Measurements from ENCODE around the gene SORCS3. TPM values are rescaled to one million over a fixed set of nuclear protein-coding genes. Genes with fewer than 3 reads are reported as not detected.

SORCS3 gene
- total and polyA plus RNA-seq, 11 donors = 0.03 to 0.19 (median 0.05) TPM; not detected in 8

DNA sequence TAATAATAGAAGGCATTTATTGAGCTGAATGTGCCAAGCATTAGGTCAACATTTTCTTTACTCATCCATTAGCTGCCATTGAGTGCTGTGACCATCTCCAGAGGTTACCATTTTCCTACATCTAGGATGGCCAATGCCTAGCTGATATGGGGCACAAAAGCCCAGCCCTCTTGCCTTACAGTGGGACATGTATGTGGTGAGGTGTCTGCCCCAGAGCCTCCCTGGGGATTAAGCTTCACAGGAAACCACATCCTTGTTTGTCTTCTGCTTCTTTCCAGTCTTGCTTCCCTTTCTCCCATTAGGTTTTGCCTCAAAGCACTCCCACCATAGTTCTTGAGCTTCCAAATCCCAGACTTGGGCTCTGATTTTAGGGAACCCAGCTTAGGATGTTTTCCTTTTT lies 258.7 kb downstream of the SORCS3 start:
- Histone ChIP-seq H3K4me3 (no peak overlapping the region), H3K9me3 (no peaks in the 10 kb centered on the region), H3K36me3 (no peaks in the 10 kb centered on the region), H3K27me3 (peaks cover 0 to 9% (median 0%) of the 10 kb centered on the region in 9 donors), H3K4me1 (no peaks in the 10 kb centered on the region), H3K27ac (no peak overlapping the region)
- ATAC-seq = no peak
- intact Hi-C loops (cut with DNase I) = loop anchor here in 1 of 10 donors (10.0 kb wide), 1 partner anchor 115 kb away; no protein-coding TSS in a partner anchor
- no peak for DNase-seq
- no peak for TF ChIP-seq POLR2A (IDR thresholded peaks at IDR 0.05)
- TF ChIP-seq CTCF (IDR thresholded peaks at IDR 0.05) = no peak

- 66 to 76% (median 73%) methylated on average over 3 of the region's 3 CpGs for WGBS, 4 donors
- no peak for TF ChIP-seq CTCF (IDR thresholded peaks at IDR 0.05)
- no peak for TF ChIP-seq POLR2A (IDR thresholded peaks at IDR 0.05)
- intact Hi-C loops (cut with DNase I) = loop anchor here in 1 of 10 donors (10.0 kb wide), 1 partner anchor 119 kb away; no protein-coding TSS in a partner anchor
- Histone ChIP-seq H3K4me3 (no peak overlapping the region), H3K36me3 (no peaks in the 10 kb centered on the region), H3K9me3 (no peaks in the 10 kb centered on the region), H3K4me1 (no peaks in the 10 kb centered on the region), H3K27ac (no peak overlapping the region), H3K27me3 (peaks cover 0 to 12% (median 0%) of the 10 kb centered on the region in 9 donors)
- DNase-seq (no peak), ATAC-seq (no peak)
Measured at GRCh38 chr10:104903433-104903832, 262.3 kb downstream of the SORCS3 start.

GRCh38 chr10:104904753-104905323 lies 263.7 kb downstream of the SORCS3 start:
- H3K9me3 ChIP-seq = no peaks in the 10 kb centered on the region
- TF ChIP-seq CTCF (IDR thresholded peaks at IDR 0.05) (no peak), POLR2A (IDR thresholded peaks at IDR 0.05) (no peak)
- intact Hi-C loops (cut with DNase I) = loop anchor here in 1 of 10 donors (10.0 kb wide), 1 partner anchor 120 kb away; no protein-coding TSS in a partner anchor
- H3K4me1 ChIP-seq = no peaks in the 10 kb centered on the region
- no peaks in the 10 kb centered on the region for H3K36me3 ChIP-seq
- H3K4me3 ChIP-seq = no peak overlapping the region
- 69 to 75% (median 72%) methylated on average over 5 of the region's 5 CpGs for WGBS, 4 donors
- no peak for ATAC-seq
- peaks cover 0 to 12% (median 0%) of the 10 kb centered on the region in 9 donors for H3K27me3 ChIP-seq
- no peak overlapping the region for H3K27ac ChIP-seq
- no peak for DNase-seq

- intact Hi-C loops (cut with DNase I) = loop anchor here in 1 of 10 donors (10.0 kb wide), 1 partner anchor 121 kb away; no protein-coding TSS in a partner anchor
- peaks cover 0 to 12% (median 0%) of the 10 kb centered on the region in 9 donors for H3K27me3 ChIP-seq
- no peak for ATAC-seq
- DNase-seq = no peak
- 43 to 68% (median 49%) methylated on average over 3 of the region's 3 CpGs for WGBS, 4 donors
- TF ChIP-seq POLR2A (IDR thresholded peaks at IDR 0.05) (no peak), CTCF (IDR thresholded peaks at IDR 0.05) (no peak)
- no peaks in the 10 kb centered on the region for H3K4me1 ChIP-seq
- H3K36me3 ChIP-seq = no peaks in the 10 kb centered on the region
- H3K27ac ChIP-seq = no peak overlapping the region
- H3K4me3 ChIP-seq = no peak overlapping the region
- no peaks in the 10 kb centered on the region for H3K9me3 ChIP-seq
Measured at GRCh38 chr10:104906112-104906511, 265.0 kb downstream of the SORCS3 start.
